RWPE1 (cell line): ENCODE results near the gene NID1.

Experiments
- CTCF ChIA-PET: fragments of 350-600 bp; sonication (Branson Sonifier 250); formaldehyde crosslinking; extraction: SDS; loops from one replicate; lab custom pipeline; 2021; lab: Yijun Ruan, JAX
- POLR2A ChIA-PET: fragments of 400-600 bp; formaldehyde crosslinking; extraction: SDS; loops from one replicate; lab custom pipeline; 2020; ENCODE audit warnings: antibody characterized with exemption; ENCODE audit not compliant: low non-redundant PET; lab: Yijun Ruan, JAX
- DNase-seq: peaks from one replicate; pipeline ENCODE4 v3.0.0; 2012; ENCODE audit warnings: low spot score
- H3K27ac ChIP-seq: fragments of 450-650 bp; 2 replicates; pipeline ENCODE4 v1.5.1; 2017
- TF ChIP-seq, protein P1 (sequence below): fragments of 450-650 bp; conservative IDR thresholded peaks from 2 replicates; pipeline ENCODE4 v1.5.1; 2017; ENCODE audit warnings: low read depth, mild to moderate bottlenecking

The NID1 gene

DNA sequence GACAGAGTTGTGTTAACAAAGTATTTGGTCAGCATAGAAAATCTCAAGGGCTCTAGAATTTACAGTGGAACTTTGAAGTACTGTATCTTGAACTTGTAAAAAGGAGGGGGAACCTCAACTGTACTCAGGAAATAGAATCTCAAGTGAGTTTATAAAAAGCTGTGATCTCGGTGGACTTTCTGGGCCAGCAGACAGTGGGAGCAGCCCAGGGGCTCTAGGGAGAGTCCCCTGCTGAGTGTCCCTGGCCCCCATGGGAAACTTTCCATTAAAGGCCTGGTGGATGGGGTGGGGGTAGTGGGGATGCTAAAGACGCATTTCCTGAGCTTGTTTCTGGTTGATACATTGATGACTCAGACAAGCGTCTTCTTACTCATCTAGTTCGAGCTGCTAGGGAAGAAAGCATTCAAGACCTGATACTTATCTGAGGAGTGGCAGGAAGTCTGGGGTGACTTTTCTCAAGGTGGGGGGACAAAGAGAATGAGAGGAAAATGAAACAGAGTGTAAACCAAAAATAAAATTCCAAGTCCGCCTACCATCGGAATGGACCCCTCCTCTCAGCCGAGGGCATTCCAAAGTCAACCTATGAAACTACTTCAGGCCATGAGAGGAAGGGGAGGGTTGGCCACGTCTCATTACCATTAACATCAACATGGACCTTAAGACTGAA, 65.5 kb downstream of the NID1 start:
- ChIA-PET POLR2A (no interaction called here), CTCF (no interaction called here)
- DNase-seq = peak; percentile 81
- TF ChIP-seq, protein P1, sequence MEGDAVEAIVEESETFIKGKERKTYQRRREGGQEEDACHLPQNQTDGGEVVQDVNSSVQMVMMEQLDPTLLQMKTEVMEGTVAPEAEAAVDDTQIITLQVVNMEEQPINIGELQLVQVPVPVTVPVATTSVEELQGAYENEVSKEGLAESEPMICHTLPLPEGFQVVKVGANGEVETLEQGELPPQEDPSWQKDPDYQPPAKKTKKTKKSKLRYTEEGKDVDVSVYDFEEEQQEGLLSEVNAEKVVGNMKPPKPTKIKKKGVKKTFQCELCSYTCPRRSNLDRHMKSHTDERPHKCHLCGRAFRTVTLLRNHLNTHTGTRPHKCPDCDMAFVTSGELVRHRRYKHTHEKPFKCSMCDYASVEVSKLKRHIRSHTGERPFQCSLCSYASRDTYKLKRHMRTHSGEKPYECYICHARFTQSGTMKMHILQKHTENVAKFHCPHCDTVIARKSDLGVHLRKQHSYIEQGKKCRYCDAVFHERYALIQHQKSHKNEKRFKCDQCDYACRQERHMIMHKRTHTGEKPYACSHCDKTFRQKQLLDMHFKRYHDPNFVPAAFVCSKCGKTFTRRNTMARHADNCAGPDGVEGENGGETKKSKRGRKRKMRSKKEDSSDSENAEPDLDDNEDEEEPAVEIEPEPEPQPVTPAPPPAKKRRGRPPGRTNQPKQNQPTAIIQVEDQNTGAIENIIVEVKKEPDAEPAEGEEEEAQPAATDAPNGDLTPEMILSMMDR = no peak
- H3K27ac ChIP-seq = peak overlapping the region; percentile 75

GRCh38 chr1:235998812-235999211, 66.1 kb downstream of the NID1 start:
- H3K27ac ChIP-seq = peak overlapping the region; percentile 75
- DNase-seq = no peak
- TF ChIP-seq, protein P1 = no peak
- CTCF ChIA-PET = no interaction called here
- POLR2A ChIA-PET = no interaction called here

DNA sequence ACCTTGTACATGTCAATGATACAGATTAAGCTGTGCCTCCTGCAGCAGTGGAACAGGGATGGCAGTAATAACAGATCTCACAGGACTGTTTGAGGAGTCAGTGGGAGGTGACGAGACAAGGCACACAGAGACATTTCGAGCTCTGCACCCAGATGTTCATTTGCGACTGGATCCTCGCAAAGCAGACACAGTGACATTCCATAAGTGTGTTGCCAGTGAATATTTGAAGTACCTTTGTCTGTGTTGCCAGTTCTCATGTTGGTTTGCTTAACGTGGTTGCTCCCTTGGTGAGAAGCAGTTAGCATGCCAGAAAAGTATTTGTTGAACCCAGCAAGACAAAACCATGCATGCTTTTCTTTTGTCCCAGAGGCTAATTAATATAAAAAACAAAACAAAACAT, 67.0 kb downstream of the NID1 start:
- TF ChIP-seq, protein P1 = no peak
- H3K27ac ChIP-seq = peak overlapping the region; percentile 75; the same call in 1 of the 2 replicates
- ChIA-PET CTCF (no interaction called here), POLR2A (no interaction called here)
- no peak for DNase-seq

DNA sequence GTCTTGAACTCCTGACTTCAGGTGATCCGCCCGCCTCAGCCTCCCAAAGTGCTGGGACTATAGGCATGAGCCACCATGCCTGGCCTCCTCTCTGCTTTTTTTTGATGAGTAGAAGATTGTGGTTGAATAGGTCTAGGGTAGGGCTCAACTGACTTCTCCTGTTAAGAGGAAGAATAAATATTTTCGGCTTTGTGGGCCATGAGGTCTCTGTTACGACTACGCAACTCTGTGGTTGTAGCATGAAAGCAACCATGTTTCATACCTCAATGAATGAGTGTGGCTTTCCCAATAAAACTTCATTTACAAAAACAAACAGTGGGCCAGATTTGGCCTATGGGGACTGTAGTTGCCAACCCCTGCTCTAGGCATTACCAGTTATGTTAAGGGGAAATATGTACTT, 67.8 kb downstream of the NID1 start:
- ChIA-PET CTCF (interaction anchor here (0.6 kb wide), 1 partner anchor 25 kb away, joined by 4 read pairs; no protein-coding TSS in a partner anchor), POLR2A (no interaction called here)
- TF ChIP-seq, protein P1 = no peak
- no peak for DNase-seq
- no peak overlapping the region for H3K27ac ChIP-seq

GRCh38 chr1:235996048-235996785, 68.7 kb downstream of the NID1 start:
- CTCF ChIA-PET = no interaction called here

DNA sequence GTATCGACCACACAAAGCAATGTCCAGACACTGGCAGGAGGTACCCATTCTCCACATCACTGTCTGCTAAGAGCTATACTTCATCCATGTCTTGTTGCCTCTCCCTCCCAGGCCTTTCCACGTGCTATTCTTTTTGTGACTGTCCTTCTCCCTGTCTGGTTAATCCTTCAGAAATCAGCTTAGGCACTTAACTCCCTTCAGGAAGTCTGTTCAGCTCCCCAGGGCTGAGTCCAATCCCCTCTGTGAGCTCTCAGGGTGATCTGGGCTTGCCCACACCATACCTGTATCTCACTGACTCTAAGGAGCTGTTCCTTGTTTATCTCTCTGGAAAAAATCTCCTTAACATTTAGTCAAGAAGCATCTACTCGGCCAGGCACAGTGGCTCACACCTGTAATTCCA, 69.4 kb downstream of the NID1 start:
- no peak for DNase-seq
- TF ChIP-seq, protein P1 = no peak
- CTCF ChIA-PET = no interaction called here
- POLR2A ChIA-PET = no interaction called here
- no peak overlapping the region for H3K27ac ChIP-seq

More at GRCh38 chr1:235996048-235996785, 68.7 kb downstream of the NID1 start:
- no peak overlapping the region for H3K27ac ChIP-seq
- no peak for DNase-seq
- POLR2A ChIA-PET = no interaction called here
- TF ChIP-seq, protein P1 = no peak
